GM12878 (cell line): Measurements from ENCODE around the gene DENR.
A peak's percentile ranks its signal among the peaks of the same experiment; 100 is the strongest.

Experiments used
- BMI1 ChIP-seq: fragments of 450-650 bp; IDR thresholded peaks from 2 replicates; pipeline ENCODE4 v1.6.1; 2016; ENCODE audit warnings: mild to moderate bottlenecking, moderate library complexity, borderline replicate concordance
- CHD2 ChIP-seq: IDR thresholded peaks from 2 replicates; pipeline ENCODE4 v1.6.1; 2011; ENCODE audit warnings: low read depth, low read length, improper control_type of control experiment, borderline replicate concordance
- CTCF ChIP-seq, 3 experiments: IDR thresholded peaks in 2 of 3; conservative IDR thresholded peaks in 1 of 3; 2 replicates each; pipeline ENCODE4 v1.5.1; 2011; ENCODE audit warnings: low read depth in 3 of 3, low read length in 3 of 3, mild to moderate bottlenecking in 3 of 3, control low read depth in 2 of 3, moderate library complexity in 2 of 3, inconsistent platforms in 1 of 3, mixed read lengths in 1 of 3; ENCODE audit not compliant: control insufficient read depth in 2 of 3, insufficient read depth in 1 of 3; ENCODE audit errors: extremely low read depth in 1 of 3
- FOXK2 ChIP-seq: fragments of 450-650 bp; IDR thresholded peaks from 2 replicates; pipeline ENCODE4 v1.6.1; 2017; ENCODE audit warnings: mild to moderate bottlenecking, moderate library complexity
- JUND ChIP-seq: IDR thresholded peaks from 2 replicates; pipeline ENCODE4 v1.6.1; 2012; ENCODE audit warnings: low read depth, mild to moderate bottlenecking, low read length, improper control_type of control experiment, moderate library complexity
- MEF2B ChIP-seq: fragments of 450-650 bp; IDR thresholded peaks from 2 replicates; pipeline ENCODE4 v1.6.1; 2018; ENCODE audit warnings: mild to moderate bottlenecking, moderate library complexity; ENCODE audit not compliant: partially characterized antibody, poor library complexity, severe bottlenecking
- NRF1 ChIP-seq: conservative IDR thresholded peaks from 2 replicates; pipeline ENCODE4 v1.6.1; 2011; ENCODE audit warnings: mild to moderate bottlenecking, low read depth, low read length, improper control_type of control experiment
- PRDM15 ChIP-seq: fragments of 450-650 bp; formaldehyde crosslinking; IDR thresholded peaks from 2 replicates; pipeline ENCODE4 v1.4.0; 2020; ENCODE audit warnings: mild to moderate bottlenecking, moderate library complexity
- REST ChIP-seq: IDR thresholded peaks from 2 replicates; pipeline ENCODE4 v1.6.1; 2012; ENCODE audit warnings: mild to moderate bottlenecking, low read depth, low read length
- RFX5 ChIP-seq: IDR thresholded peaks from 2 replicates; pipeline ENCODE4 v1.6.1; 2011; ENCODE audit warnings: low read depth, low read length, improper control_type of control experiment
- SMAD5 ChIP-seq: IDR thresholded peaks from 2 replicates; pipeline ENCODE4 v1.6.1; 2016; ENCODE audit warnings: antibody characterized with exemption, low read depth
- USF1 ChIP-seq: IDR thresholded peaks from 2 replicates; pipeline ENCODE4 v1.6.1; 2011; ENCODE audit warnings: borderline replicate concordance, low read depth, mild to moderate bottlenecking, moderate library complexity, mixed read lengths, low read length; ENCODE audit not compliant: insufficient read depth; ENCODE audit errors: extremely low read length

- TF ChIP-seq NRF1: no peak
- no peak for TF ChIP-seq CHD2
- no peak for TF ChIP-seq USF1
- TF ChIP-seq MEF2B: no peak
- no peak for TF ChIP-seq RFX5
- TF ChIP-seq PRDM15 (CRISPR knock-in tag): no peak
- TF ChIP-seq BMI1: no peak
- TF ChIP-seq CTCF (IDR thresholded peaks at IDR 0.05 in 2 of 3, conservative IDR thresholded peaks at IDR 0.05 in 1 of 3; ENCODE audit: control insufficient read depth in 2 of 3, extremely low read depth in 1 of 3, insufficient read depth in 1 of 3, low read depth in 3 of 3, low read length in 3 of 3): peak; percentile 53 to 67 (median 64); a peak in 5 of 6 replicates
- no peak for TF ChIP-seq FOXK2
- TF ChIP-seq REST: no peak
- no peak for TF ChIP-seq JUND
- TF ChIP-seq SMAD5: no peak
Measured at GRCh38 chr12:122793685-122794106, 41.1 kb downstream of the DENR start.
